COLO668 (cell line): ENCODE results near the gene LAMA2.
"Not testable (repeated sequence)": the region's sequence is repeated elsewhere in the genome, so short reads cannot be mapped to it uniquely, and the experiment has no call there.

Experiments used
- DNase-seq: peaks from one replicate; lab custom pipeline; 2025; ENCODE audit not compliant: unreplicated experiment; lab: John Stamatoyannopoulos, UW

The LAMA2 gene

DNA sequence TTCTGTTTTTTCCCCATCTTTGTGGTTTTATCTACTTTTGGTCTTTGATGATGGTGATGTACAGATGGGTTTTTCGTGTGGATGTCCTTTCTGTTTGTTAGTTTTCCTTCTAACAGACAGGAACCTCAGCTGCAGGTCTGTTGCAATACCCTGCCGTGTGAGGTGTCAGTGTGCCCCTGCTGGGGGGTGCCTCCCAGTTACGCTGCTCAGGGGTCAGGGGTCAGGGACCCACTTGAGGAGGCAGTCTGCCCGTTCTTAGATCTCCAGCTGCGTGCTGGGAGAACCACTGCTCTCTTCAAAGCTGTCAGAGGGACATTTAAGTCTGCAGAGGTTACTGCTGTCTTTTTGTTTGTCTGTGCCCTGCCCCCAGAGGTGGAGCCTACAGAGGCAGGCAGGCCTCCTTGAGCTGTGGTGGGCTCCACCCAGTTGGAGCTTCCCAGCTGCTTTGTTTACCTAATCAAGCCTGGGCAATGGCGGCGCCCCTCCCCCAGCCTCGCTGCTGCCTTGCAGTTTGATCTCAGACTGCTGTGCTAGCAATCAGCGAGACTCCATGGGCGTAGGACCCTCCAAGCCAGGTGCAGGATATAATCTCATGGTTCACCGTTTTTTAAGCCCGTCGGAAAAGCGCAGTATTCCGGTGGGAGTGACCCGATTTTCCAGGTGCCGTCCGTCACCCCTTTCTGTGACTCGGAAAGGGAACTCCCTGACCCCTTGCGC lies 289.5 kb downstream of the LAMA2 start:
- DNase-seq = not testable (repeated sequence)

DNA sequence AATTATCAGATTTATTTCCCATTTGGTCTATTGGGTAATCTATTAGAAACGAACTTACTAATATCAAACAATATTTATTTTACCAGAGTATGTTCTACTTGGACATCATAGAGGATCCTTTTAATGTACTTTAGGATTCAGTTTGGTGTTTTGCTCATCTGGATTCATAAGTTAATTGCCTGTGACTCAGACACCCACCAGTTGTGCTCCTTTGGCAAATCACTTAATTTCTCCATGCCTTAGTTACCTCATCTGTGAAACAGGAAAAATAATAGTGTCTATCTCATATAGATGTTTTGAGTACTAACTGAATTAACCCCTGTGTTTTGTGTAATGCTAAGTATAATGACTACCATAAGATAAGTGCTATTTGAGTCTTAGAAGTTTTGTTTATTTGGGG lies 292.1 kb downstream of the LAMA2 start:
- no peak for DNase-seq

DNA sequence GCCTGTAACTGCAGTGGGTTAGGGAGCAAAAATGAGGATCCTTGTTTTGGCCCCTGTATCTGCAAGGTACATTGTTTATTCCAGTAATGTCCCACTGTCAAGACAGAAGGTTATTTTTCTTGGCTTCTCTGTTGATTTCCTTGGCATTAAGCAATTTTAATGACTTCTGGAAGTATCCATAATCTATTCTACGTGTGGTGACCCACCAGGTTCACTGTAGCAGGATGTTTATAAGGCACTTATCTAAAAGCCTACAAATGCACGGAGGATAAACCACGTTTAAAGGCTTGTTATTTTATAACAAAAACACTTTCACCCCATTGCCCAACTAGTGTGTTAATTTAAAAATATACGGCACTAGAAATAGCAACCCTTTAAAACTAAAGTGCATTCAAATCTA lies 294.9 kb downstream of the LAMA2 start:
- no peak for DNase-seq

DNA sequence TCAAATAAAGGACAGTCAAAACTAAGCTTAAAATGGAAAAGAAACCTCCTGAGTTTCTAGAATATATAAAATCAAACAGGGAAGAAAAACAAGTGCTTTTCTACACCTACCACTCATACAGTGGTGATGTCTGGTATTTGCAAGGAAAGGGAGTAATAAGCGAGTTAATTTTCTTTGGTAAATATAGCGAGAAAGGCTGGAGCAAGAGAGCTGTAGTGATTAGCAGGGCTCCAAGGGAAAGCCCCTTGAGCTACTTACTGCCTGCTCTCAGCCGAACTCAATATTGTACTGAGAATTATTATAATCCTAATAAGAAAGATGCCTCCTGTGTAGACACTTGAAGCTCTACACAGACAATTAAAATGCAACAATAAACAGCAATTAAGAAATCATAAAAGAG lies 296.3 kb downstream of the LAMA2 start:
- no peak for DNase-seq

DNA sequence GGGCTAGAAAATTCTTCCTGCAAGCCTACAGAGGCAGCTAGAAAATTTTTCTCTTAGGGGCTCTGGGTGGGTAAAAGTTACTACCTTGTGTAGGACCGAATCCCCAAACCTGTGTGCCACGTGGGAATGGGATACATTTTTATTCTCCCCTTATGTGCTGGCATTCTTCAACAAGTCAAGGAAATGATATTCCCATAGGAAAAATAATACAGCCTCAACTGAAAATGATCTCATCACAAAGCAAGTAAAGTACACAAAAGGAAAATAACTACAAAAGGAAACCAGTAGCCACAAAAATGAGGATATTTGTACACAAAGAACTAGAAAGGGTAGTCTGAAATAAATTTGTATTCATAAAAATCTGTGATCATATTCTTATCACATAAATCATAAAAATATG lies 298.1 kb downstream of the LAMA2 start:
- no peak for DNase-seq

DNA sequence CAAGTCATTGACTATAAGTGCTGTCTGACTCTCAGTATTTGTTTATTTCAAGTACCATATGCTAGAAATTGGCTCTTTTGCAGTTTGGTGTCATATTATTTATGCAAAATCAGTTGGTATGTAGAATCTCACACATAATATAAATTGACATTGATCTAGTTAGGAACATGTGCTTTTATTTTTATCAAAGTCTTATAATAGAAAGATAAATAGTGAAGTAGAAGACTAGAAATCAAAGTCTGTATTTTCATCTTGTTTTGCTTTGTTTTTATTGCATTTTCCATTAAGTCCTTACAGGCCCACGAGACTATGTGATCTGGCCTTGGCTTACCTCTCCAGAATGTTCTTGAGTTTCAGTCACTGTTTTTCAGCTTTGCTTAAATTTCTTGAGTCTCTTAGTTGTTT lies 300.3 kb downstream of the LAMA2 start:
- no peak for DNase-seq

DNA sequence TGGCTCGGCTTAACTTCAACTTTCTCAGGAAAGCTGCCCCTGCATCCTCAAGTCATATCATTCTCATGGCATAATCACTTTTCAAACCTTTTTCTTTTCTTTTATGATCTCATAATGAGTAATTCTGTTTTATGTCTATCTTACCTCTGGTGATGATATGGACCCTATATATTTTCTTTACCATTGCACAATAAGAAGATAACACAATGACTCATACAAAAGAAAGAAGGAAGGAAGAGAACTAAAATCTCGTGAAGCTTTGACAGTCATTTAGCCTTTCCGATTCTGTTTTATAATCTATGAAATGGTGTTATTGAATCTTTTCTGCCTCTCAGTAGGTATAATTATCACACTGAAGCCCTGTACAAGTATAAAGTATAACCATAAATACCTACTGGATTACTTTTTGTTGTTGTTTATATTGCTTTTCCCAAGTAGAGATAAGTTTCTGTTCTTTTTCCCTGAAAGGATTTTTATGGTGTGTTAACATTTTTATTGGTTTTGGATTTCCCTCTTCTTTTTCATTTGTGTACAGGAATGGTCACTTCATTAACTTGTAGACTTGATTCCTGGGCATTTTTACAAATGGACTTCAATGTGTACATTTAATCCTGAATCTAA lies 300.9 kb downstream of the LAMA2 start:
- DNase-seq = no peak

DNA sequence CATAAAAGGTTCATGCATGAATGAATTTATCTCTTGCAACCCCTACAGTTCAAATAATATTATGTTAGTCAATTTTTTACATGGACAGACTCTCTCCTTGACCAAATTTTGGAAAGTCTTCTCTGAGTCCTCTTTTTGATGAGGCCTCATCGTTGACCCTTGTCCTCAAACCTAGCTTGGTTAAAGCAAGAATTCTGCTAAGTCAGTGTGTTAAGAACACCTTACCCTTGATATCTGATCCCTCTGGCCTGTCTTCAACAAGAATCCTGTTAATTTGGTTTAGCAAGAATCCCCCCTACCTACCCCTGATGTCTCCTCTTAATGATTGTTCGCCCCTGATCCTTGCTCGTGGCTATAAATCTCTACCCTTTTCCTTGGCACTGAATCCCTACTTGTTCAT lies 301.4 kb downstream of the LAMA2 start:
- DNase-seq = no peak

DNA sequence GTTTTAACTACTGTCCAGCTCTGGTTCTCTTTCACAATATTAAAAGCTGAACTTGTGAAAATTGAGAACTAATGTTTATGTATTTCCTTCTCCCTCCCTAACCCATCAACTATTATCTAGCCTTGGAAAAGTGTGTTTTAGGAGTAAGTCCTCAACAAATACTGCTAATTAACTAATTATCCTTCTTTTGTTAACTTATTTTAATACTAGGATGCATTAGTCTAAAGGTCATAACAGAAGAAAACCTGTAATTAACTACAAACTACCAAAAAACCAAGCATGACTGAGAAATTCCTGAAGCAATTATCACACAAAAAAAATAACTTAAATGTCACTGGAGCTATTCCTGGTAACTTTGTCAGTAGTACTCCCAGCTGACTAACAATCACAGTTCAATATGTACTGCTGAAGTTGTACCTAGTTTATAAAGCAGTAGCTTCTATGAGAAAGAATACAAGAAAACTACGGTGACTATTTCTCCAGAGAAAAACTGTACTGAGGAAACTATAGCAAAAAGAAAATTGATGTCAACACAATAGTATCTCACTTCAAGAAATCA lies 301.9 kb downstream of the LAMA2 start:
- DNase-seq = no peak

DNA sequence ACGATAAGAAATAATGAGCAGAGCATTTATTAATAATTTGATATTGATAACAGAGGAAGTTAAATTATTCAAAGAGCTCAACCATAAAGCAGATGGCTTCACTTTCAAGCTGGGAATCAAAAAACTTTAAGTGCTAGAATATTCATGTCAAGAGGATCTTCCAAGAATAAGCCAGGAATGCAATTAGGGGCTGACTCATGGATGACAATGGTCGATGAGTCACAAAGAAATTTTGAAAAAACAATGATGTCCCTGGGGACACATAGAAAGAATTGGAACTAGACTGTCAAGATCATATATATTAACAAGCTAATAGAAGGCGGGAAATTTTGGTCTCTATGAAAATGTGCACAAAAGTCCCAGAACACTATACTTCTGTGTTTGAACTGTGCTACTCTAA lies 304.1 kb downstream of the LAMA2 start:
- no peak for DNase-seq

DNA sequence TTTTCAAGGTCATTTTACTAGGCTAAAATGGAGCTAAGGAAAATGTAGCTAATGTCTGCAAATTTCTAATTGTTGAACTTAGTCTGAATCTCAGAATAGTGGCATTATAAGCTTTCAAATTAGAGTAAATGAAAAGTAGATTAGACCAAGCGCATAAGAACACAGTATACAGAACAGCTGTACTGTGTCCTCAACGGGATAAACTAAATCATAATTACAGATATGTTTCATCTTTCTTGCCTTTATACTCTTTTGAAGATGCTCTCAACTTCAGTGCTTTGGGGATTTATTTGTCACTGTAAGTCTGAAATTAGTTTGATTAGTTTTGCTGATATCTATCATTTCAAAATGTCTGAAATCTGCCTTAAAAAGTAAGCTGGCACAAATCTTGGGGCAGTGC lies 305.4 kb downstream of the LAMA2 start:
- DNase-seq = no peak

DNA sequence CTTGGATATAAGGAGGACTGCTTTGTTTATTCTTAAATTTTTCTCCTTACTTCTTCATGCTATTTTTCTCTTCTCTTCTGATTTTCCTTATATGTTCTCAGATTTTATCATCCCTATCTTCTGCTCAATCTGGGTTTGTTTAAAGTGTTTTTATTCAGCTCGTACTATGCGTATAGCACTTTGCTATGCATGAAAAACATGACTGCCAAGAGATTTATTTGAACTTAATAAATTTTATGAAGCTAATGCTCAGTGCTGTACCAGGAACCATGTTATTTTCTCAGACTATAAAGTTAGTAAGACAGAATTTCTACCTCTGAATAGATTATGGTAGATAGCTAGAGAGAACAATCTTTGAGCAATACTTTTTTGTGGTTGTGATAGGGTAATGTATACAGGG lies 305.9 kb downstream of the LAMA2 start:
- no peak for DNase-seq

DNA sequence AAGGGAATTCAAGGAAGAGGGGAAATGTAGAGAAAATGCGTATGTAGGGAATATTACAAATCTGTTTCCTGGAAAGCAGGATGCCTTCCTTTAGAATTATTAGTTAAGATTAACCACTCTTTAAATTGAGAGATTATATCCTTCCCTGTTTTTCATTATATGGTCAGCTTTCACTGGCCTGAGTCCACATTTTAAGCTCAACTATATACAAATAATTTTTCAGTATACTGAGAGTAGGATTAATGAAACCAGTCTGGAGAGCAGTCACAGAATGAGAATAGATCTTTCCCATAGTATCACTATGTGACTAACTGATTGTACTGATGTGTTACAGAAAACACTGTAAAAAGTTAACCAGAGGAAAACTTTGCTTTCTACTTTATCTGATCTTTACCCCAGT lies 306.3 kb downstream of the LAMA2 start:
- DNase-seq = no peak

DNA sequence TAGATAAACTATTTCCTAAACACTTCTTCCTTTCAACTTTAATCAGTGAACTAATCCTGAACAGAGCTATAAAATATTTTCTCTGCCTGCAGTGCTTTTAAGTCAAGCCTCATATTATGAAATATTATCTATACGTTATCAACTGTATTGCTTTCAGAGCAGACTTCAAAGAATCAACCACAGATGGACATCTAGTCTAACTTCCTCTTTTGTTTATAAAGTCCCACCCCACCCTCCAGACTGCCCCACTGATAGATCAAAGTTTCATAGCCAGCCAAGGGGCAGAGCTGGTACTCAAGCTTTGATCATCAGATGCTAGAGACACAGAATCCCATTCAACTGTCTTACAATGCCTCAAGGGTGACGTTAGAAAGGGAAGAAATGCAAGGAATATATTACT lies 308.3 kb downstream of the LAMA2 start:
- no peak for DNase-seq

DNA sequence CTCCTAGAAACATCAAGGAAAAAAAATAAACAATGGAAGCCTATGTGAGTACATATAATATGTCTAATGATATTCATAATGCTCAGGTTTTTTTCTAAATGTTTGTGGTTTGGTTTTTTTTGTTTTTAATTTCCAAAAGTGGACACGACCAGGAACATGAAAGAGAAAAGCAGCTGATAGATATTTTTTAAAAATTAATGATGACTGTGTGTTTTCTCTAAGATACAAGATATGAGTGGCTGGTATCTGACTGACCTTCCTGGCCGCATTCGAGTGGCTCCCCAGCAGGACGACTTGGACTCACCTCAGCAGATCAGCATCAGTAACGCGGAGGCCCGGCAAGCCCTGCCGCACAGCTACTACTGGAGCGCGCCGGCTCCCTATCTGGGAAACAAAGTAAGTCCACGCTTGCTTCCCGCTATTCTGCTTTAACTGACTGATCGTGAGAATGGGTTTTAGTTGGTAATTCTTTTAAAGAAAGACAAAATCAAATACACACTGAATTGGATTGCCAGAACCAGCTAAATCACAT lies 309.6 kb downstream of the LAMA2 start:
- no peak for DNase-seq

DNA sequence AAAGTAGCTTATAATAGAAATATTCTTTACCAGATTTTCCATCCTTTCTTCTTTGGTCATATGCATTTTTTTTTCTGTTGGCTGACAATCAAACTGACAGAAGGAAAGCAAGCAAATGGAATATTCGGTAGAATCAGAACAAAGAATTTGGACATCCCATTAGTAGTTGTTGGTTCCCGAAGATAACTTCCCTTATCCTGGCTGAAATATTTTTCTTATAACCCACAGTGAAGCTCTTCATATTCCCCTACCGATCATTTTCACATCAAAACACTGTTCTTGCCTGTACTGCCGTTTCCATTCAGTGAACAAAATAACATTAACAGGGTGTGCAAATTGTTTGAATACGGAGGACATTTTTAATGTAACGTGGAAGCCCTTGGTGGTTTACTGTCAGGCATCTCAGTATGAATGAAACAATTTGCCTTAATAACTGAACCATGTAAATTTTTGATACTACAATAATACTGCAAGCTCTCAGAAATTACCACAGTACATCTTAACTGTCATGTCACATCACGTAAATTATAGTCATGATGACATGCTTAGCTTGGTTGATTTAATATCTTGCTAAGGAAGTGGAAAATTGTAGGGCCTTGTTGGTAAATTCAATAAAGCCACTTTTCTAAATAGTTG lies 311.5 kb downstream of the LAMA2 start:
- DNase-seq = no peak

DNA sequence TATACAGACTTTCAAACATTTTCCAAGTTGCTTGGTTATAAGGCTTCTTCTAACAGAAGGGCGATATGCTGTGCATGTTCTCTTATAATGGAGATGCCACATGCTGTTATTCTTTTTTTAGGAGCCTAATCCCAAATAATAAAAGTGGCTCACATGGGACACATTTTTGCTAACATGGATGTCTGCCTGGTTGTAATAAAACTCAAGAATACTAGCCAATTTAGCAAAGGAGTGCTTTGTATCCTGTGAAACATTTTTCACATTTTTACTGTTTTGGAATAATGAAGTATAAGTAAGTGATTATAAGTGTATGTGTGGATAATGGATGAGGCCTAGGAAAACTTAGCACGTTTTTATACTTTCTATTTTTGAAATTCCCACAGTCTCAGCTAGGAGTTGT lies 312.2 kb downstream of the LAMA2 start:
- DNase-seq = no peak

DNA sequence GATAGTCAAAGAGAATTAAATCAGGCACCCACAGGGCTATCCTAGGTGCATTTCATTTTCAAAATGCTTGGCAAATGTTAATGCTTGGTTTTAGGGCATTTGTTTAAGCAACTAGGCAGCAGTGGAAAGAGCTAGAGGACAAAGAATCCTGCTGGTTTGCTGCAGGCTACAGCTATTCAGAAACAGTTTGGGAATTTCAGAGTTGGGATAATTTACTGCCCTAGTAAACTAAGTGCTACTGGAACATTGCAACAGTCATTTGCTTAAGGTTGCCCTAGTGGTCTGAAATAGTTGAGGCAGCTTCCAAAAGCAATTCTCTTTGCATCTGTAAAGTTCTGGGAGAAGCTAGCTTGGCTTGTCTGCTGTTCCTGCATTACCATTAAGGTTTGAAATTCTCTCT lies 312.7 kb downstream of the LAMA2 start:
- DNase-seq = no peak

DNA sequence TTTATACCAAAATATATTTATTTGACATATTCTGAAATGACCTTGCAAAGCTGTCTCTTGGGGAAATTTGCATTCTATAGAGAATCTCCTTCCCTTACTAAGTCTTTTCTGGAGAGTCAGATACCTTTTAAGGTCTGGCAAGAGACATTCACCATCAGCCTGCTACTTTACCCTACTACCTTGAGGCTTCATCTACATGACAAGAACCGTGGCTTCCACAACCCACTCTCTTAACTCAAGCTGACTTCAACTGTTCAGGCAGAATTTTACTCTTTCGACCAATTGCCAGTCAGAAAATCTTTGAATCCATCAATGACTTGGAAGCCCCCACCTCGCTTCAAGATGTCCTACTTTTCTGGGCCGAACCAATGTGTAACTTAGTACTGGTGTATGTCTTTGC lies 314.2 kb downstream of the LAMA2 start:
- DNase-seq = no peak

DNA sequence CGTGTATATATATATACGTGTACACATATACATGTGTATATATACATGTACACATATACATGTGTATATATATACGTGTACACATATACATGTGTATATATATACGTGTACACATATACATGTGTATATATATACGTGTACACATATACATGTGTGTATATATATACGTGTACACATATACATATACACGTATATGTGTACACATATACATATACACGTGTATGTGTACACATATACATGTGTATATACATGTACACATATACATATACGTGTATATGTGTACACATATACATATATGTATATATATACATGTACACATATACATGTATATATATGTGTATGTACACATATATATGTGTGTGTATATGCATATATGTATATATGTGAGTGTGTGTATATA lies 317.2 kb downstream of the LAMA2 start:
- no peak for DNase-seq

DNA sequence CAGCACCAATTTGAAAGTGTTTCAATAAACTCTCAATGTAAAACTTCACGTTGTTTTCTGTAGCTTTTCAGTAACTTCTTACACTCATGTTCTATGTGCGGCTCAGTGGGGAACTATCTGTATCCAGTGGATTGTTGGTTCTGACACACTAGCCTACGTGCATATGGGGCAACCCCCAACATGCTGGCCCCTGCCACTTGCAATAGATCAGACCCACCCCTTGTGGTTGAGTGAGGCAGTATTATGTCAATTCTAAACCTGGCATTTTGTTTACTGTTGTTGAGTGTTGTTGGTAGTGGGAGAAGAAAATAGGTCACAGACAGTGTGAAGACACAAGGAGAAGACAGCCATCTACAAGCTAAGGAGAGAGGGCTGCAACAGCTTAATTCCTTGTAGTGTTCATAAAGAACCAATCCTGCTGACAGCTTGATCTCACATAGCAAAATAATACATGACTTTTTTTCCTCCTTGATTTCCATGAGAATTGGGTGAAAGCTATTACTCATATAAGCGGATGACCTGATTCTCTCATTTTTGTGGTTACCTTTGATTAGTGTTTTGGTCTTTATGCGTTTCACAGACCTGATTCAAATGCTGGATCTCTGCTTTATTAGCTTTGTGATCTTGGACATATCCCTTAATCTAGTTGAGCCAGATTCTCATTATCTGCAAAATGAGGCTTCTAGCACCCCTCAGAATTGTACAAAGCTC lies 320.4 kb downstream of the LAMA2 start:
- DNase-seq = no peak
